GM12878 (cell line): ENCODE measurements around the gene NELFE. TPM values are rescaled to one million over a fixed set of nuclear protein-coding genes. Genes with fewer than 3 reads are reported as not detected.

Experiments used
- ATAC-seq: fragments of 200-7000 bp; cut with Tn5 transposase; 3 replicates; pipeline ENCODE4 v1.9.1; 2020; ENCODE audit warnings: mild to moderate bottlenecking, moderate library complexity
- BruUV-seq: library from RNA; stranded (reverse); fragments of 400-500 nt; replicated peaks from 2 replicates; lab custom pipeline; 2021; lab: Mats Ljungman, UMichigan
- CTCF ChIA-PET: fragments of 300-600 bp; sonication (Branson Sonifier 250); formaldehyde crosslinking; extraction: SDS; loops from one replicate; lab custom pipeline; 2021; ENCODE audit warnings: inconsistent platforms; lab: Yijun Ruan, JAX
- POLR2A ChIA-PET: fragments of 350-600 bp; formaldehyde crosslinking; extraction: SDS; loops from one replicate; lab custom pipeline; 2021; ENCODE audit warnings: inconsistent platforms; lab: Charles Lee
- RAD21 ChIA-PET: fragments of 300-600 bp; sonication (Branson Sonifier 250); formaldehyde crosslinking; loops from one replicate; lab custom pipeline; 2023; ENCODE audit warnings: antibody characterized with exemption; ENCODE audit not compliant: unreplicated experiment; lab: Charles Lee
- SMC1A ChIA-PET: fragments of 300-600 bp; sonication (Branson Sonifier 250); formaldehyde crosslinking; loops from one replicate; lab custom pipeline; 2023; ENCODE audit not compliant: unreplicated experiment, uncharacterized antibody; lab: Charles Lee
- DNase-seq: peaks from one replicate; pipeline ENCODE4 v3.0.0-alpha.2; 2011; ENCODE audit warnings: low read depth, low spot score
- FAIRE-seq: peaks from 3 replicates; lab custom pipeline; 2011; peaks lifted over from hg19 to GRCh38; lab: Jason Lieb, UNC
- H2AFZ ChIP-seq: 2 replicates; pipeline ENCODE4 v1.6.0; 2011; ENCODE audit warnings: low read depth, low read length, control low read depth; ENCODE audit not compliant: control insufficient read depth
- H3K27ac ChIP-seq: 2 replicates; pipeline ENCODE4 v1.5.1; 2011; ENCODE audit warnings: control low read depth; ENCODE audit not compliant: control insufficient read depth, insufficient read depth
- H3K27me3 ChIP-seq, 2 experiments: replicated peaks in 1 of 2; 2 replicates each; pipeline versions ENCODE4 v1.6.0 to v1.6.1; 2011; ENCODE audit warnings: low read length in 1 of 2; ENCODE audit not compliant: control insufficient read depth in 2 of 2, insufficient read depth in 2 of 2
- H3K36me3 ChIP-seq, 2 experiments: 2 replicates each; pipeline ENCODE4 v1.5.1; 2011; ENCODE audit warnings: low read length in 1 of 2; ENCODE audit not compliant: control insufficient read depth in 2 of 2, insufficient read depth in 2 of 2
- H3K4me1 ChIP-seq: 2 replicates; pipeline ENCODE4 v1.6.1; 2011; ENCODE audit warnings: mild to moderate bottlenecking, low read length, moderate library complexity, mixed read lengths; ENCODE audit not compliant: control insufficient read depth, insufficient read depth
- H3K4me2 ChIP-seq: 2 replicates; pipeline ENCODE4 v1.6.0; 2011; ENCODE audit warnings: control low read depth; ENCODE audit not compliant: control insufficient read depth, insufficient read depth
- H3K4me3 ChIP-seq: fragments of 200-600 bp; sonication (generic); 2 replicates; pipeline ENCODE4 v1.5.1; 2016
- H3K79me2 ChIP-seq: 2 replicates; pipeline ENCODE4 v1.6.0; 2011; ENCODE audit warnings: low read length; ENCODE audit not compliant: control insufficient read depth, insufficient read depth
- H3K9ac ChIP-seq: 2 replicates; pipeline ENCODE4 v1.8.0; 2011; ENCODE audit warnings: low read length, control low read depth, mixed read lengths; ENCODE audit not compliant: control insufficient read depth, insufficient read depth
- H3K9me3 ChIP-seq: replicated peaks from 3 replicates; pipeline ENCODE4 v1.5.1; 2011; ENCODE audit warnings: mild to moderate bottlenecking, low read length; ENCODE audit not compliant: control insufficient read depth, insufficient read depth
- H4K20me1 ChIP-seq: 2 replicates; pipeline ENCODE4 v1.6.0; 2011; ENCODE audit not compliant: control insufficient read depth, insufficient read depth
- ZNF384 ChIP-seq: IDR thresholded peaks from 2 replicates; pipeline ENCODE4 v1.6.1; 2012; ENCODE audit warnings: low read depth, mild to moderate bottlenecking, low read length, improper control_type of control experiment, borderline replicate concordance
- WGBS: methylation state at CpG from one replicate; pipeline ENCODE4 v1.1.6; 2016; ENCODE audit warnings: low lambda C conversion rate; ENCODE audit not compliant: insufficient replicate concordance, insufficient coverage; ENCODE audit errors: missing lambda C conversion rate; 5-methylcytosine and 5-hydroxymethylcytosine counted together
- in situ Hi-C: fragments of 300-500 bp; cut with MboI; formaldehyde crosslinking; loops from 9 replicates; pipeline ENCODE4 v1.14.3; 2018; ENCODE audit warnings: mixed read lengths
- intact Hi-C: fragments of 100-400 bp; cut with micrococcal nuclease; formaldehyde crosslinking; loops from one replicate; pipeline ENCODE4 v1.14.2; 2022; ENCODE audit not compliant: unreplicated experiment
- polyA plus RNA-seq, 11 experiments: library from polyadenylated mRNA; depleted of rRNA in 4 of 11; unstranded in 6 of 11; stranded (reverse) in 5 of 11; fragments of >200 nt; fragmentation: Nextera tagmentation in 4 of 11; fragmentation: Illumina TruSeq in 1 of 11; extraction: Ambion mirVana in 4 of 11; extraction: Trizol in 1 of 11; gene quantifications; 1 replicate in 1 of 11; 2 replicates in 10 of 11; pipeline versions ENCODE4 v1.2.1 to v1.2.3, GENCODE V29; 2011 to 2016; ENCODE audit warnings: inconsistent platforms in 2 of 11, missing spikeins in 2 of 11, low read depth in 1 of 11
- total RNA-seq, 4 experiments: library from RNA; depleted of rRNA in 3 of 4; stranded (reverse); fragments of >200 nt in 3 of 4; fragmentation: Illumina TruSeq in 1 of 4; extraction: Trizol in 1 of 4; gene quantifications; 2 replicates each; pipeline versions ENCODE4 v1.2.1 to v1.2.3, GENCODE V29; 2013 to 2021
- TF ChIP-seq, protein P1 (sequence below): IDR thresholded peaks from 2 replicates; pipeline ENCODE4 v1.6.1; 2012; ENCODE audit warnings: low read depth, low read length, improper control_type of control experiment
- TF ChIP-seq, protein P2 (sequence below): fragments of 450-650 bp; formaldehyde crosslinking; IDR thresholded peaks from 2 replicates; pipeline ENCODE4 v1.4.0; 2020; ENCODE audit warnings: mild to moderate bottlenecking, moderate library complexity

NELFE gene
- total and polyA plus RNA-seq, 10 of the 15 experiments (the other 5 are each of a cell fraction or from before 2014, with no cell fraction given): 8.5 to 105 (median 59.7) TPM

DNA sequence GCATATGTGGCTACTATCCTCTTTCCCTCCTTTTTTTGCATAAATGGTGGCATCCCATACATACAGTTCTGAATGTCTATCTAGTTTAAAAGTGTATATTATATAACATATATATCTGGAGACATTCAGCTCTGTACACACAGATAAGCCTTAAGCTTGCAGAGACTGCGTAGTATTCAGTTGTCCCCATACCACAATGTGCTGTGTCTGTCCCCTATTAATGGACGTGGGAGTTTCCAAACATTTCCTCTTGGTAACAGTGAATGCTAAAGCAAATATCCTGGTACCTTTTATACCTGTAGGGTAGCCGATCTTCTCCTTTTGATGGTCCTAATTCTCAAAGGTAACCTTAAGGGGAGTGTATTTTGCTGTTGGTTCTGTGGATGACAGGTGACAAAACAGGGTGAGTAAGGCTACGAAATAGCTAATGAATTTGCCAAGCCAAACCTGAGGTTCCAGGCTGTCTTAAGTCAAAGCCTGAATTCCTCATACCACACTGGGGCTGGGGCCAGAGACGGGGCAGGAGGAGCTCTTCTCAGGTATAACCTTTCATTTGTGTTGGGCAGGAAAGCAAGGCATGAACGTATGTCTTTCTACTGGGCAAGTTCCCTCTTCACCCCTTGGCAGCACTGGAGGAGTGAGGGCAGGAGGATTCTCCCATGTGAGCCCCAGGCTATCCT lies 39.0 kb downstream of the NELFE start (continued):
- no peak for TF ChIP-seq ZNF384
- TF ChIP-seq, protein P1, sequence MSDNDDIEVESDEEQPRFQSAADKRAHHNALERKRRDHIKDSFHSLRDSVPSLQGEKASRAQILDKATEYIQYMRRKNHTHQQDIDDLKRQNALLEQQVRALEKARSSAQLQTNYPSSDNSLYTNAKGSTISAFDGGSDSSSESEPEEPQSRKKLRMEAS: no peak

DNA sequence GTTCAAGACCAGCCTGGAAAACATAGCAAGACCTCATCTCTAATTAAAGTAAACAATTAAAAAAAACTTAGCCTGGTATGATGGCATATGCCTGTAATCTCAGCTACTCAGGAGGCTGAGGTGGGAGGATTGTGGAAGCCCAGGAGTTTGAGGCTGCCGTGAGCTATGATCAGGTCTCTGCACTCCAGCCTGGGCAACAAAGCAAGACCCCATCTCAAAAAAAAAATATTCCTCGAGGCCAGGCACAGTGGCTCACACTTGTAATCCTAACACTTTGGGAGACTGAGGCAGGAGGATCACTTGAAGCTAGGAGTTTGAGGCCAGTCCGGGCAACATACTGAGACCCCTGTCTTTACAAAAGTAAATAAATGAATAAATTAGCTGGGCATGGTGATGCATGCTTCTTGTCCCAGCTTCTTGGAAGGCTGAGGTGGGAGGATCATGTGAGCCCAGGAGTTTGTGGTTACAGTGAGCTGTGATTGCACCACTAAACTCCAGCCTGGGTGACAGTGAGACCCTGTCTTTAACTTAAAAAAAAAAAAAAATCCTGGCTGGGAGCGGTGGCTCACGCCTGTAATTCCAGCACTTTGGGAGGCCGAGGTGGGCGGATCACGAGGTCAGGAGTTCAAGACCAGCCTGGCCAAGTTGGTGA lies 40.6 kb downstream of the NELFE start:
- SMC1A ChIA-PET: interaction anchor here (0.7 to 1.4 kb wide), 4 partner anchors 20 to 233 kb away, joined by 3 to 4 read pairs (median 4); no protein-coding TSS in a partner anchor
- no peak for FAIRE-seq
- BruUV-seq: no TSS peak

More for the DNA sequence above, 40.6 kb downstream of the NELFE start:
- no peak overlapping the region for H3K9ac ChIP-seq
- no peak for DNase-seq
- TF ChIP-seq, protein P2, sequence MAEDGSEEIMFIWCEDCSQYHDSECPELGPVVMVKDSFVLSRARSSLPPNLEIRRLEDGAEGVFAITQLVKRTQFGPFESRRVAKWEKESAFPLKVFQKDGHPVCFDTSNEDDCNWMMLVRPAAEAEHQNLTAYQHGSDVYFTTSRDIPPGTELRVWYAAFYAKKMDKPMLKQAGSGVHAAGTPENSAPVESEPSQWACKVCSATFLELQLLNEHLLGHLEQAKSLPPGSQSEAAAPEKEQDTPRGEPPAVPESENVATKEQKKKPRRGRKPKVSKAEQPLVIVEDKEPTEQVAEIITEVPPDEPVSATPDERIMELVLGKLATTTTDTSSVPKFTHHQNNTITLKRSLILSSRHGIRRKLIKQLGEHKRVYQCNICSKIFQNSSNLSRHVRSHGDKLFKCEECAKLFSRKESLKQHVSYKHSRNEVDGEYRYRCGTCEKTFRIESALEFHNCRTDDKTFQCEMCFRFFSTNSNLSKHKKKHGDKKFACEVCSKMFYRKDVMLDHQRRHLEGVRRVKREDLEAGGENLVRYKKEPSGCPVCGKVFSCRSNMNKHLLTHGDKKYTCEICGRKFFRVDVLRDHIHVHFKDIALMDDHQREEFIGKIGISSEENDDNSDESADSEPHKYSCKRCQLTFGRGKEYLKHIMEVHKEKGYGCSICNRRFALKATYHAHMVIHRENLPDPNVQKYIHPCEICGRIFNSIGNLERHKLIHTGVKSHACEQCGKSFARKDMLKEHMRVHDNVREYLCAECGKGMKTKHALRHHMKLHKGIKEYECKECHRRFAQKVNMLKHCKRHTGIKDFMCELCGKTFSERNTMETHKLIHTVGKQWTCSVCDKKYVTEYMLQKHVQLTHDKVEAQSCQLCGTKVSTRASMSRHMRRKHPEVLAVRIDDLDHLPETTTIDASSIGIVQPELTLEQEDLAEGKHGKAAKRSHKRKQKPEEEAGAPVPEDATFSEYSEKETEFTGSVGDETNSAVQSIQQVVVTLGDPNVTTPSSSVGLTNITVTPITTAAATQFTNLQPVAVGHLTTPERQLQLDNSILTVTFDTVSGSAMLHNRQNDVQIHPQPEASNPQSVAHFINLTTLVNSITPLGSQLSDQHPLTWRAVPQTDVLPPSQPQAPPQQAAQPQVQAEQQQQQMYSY: no peak
- TF ChIP-seq, all 136 proteins: peak for 0
- WGBS: 28% methylated on average over 8 of the region's 8 CpGs
- CTCF ChIA-PET: interaction anchor here (1.0 to 2.0 kb wide), 4 partner anchors 21 to 82 kb away, joined by 3 to 4 read pairs (median 3); no protein-coding TSS in a partner anchor
- Histone ChIP-seq H3K27ac (no peak overlapping the region), H3K4me2 (no peak overlapping the region), H3K36me3 (no peaks in the 10 kb centered on the region), H3K4me3 (no peak overlapping the region), H3K9me3 (no peaks in the 10 kb centered on the region), H3K27me3 (no peaks in the 10 kb centered on the region), H4K20me1 (no peaks in the 10 kb centered on the region), H2AFZ (no peak overlapping the region), H3K4me1 (peaks cover 5% of the 10 kb centered on the region; the same call in 1 of the 2 replicates), H3K79me2 (no peaks in the 10 kb centered on the region)
- no peak for ATAC-seq
- in situ Hi-C loops (no loop called here), intact Hi-C loops (no loop called here)
- RAD21 ChIA-PET: interaction anchor here (0.7 kb wide), 1 partner anchor 187 kb away, joined by 3 read pairs; no protein-coding TSS in a partner anchor
- POLR2A ChIA-PET: interaction anchor here (0.7 kb wide), 1 partner anchor 34 kb away, joined by 4 read pairs; no protein-coding TSS in a partner anchor
